Measurements from ENCODE around the gene SCN4A.

The SCN4A gene

DNA sequence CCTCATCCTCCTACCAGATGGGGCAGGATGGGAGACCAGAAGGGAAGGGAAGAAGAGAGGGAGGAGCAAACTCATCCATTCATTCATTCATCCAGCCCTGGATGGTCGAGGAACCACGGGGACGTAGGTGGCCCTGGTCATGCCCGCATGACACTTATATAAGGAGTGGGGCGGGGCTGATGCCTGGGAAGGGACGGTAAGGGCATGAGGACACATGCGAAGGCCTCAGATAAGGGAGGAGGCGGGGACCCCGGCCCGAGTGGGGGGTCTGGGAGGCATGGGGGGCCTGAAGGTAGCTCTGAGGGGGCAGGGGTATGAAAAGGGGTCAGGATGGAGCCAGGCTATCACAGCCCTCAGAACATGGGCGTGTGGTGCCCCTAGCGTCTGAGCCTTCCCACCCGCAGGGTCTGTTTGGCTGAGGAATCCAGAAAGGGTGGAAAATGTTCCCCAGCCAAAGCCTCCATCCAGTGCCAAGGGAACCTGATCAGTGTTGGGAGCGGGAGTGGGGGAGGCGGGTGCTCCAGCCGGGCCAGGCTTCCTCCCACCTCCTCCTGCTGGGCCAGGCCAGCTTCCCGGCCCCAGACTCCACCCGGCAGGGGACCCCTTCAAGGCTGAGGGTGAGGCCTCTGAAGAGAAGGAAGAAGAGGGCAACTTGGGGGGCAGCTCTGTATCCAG is 23.0 kb downstream of the SCN4A start:
- no peak for DNase-seq (ENCODE audit: extremely low read depth, insufficient read length)
- Histone ChIP-seq H3K27me3 (replicated peaks; ENCODE audit: control insufficient read depth, insufficient read depth, low read length) (no peaks in the 10 kb centered on the region), H3K36me3 (ENCODE audit: control insufficient read depth, insufficient read depth, low read length) (no peaks in the 10 kb centered on the region), H3K4me3 (replicated peaks; ENCODE audit: low read depth, low read length) (no peak overlapping the region)
- TF ChIP-seq CTCF (IDR thresholded peaks at IDR 0.05; ENCODE audit: insufficient read depth, low read length, poor library complexity, severe bottlenecking) = no peak

DNA sequence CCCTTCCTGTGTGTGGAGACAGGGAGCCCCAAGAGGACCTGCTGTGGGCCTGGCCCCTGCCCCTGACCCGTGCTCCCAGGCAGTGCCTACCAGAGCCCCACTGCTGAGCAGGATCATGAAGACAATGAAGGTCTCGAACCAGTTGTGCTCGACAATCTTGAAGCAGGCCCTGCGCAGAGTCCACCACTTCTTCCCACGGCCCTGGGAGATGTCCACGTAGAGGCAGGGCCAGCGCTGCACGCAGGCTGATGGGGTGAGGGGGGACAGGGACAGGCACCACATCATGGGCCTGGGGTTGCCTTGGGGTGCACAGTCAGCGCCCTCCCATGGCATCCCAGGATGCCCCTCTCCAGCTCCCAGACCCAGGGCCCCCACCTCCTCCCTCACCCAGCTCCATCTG is 24.2 kb downstream of the SCN4A start:
- no peak for TF ChIP-seq CTCF (IDR thresholded peaks at IDR 0.05; ENCODE audit: insufficient read depth, low read length, poor library complexity, severe bottlenecking)
- H3K27me3 ChIP-seq (replicated peaks; ENCODE audit: control insufficient read depth, insufficient read depth, low read length) = no peaks in the 10 kb centered on the region
- no peak overlapping the region for H3K4me3 ChIP-seq (replicated peaks; ENCODE audit: low read depth, low read length)
- DNase-seq (ENCODE audit: extremely low read depth, insufficient read length) = no peak
- no peaks in the 10 kb centered on the region for H3K36me3 ChIP-seq (ENCODE audit: control insufficient read depth, insufficient read depth, low read length)

GRCh38 chr17:63947711-63948330 is 24.9 kb downstream of the SCN4A start:
- Histone ChIP-seq H3K4me3 (replicated peaks; ENCODE audit: low read depth, low read length) (no peak overlapping the region), H3K27me3 (replicated peaks; ENCODE audit: control insufficient read depth, insufficient read depth, low read length) (no peaks in the 10 kb centered on the region), H3K36me3 (ENCODE audit: control insufficient read depth, insufficient read depth, low read length) (no peaks in the 10 kb centered on the region)
- no peak for DNase-seq (ENCODE audit: extremely low read depth, insufficient read length)
- no peak for TF ChIP-seq CTCF (IDR thresholded peaks at IDR 0.05; ENCODE audit: insufficient read depth, low read length, poor library complexity, severe bottlenecking)

GRCh38 chr17:63946440-63947363 is 26.0 kb downstream of the SCN4A start:
- H3K36me3 ChIP-seq (ENCODE audit: control insufficient read depth, insufficient read depth, low read length) = no peaks in the 10 kb centered on the region
- peak; percentile 70 for DNase-seq (ENCODE audit: extremely low read depth, insufficient read length)
- peak; percentile 83 for TF ChIP-seq CTCF (IDR thresholded peaks at IDR 0.05; ENCODE audit: insufficient read depth, low read length, poor library complexity, severe bottlenecking)
- no peaks in the 10 kb centered on the region for H3K27me3 ChIP-seq (replicated peaks; ENCODE audit: control insufficient read depth, insufficient read depth, low read length)
- peak overlapping the region; percentile 29 for H3K4me3 ChIP-seq (replicated peaks; ENCODE audit: low read depth, low read length)

DNA sequence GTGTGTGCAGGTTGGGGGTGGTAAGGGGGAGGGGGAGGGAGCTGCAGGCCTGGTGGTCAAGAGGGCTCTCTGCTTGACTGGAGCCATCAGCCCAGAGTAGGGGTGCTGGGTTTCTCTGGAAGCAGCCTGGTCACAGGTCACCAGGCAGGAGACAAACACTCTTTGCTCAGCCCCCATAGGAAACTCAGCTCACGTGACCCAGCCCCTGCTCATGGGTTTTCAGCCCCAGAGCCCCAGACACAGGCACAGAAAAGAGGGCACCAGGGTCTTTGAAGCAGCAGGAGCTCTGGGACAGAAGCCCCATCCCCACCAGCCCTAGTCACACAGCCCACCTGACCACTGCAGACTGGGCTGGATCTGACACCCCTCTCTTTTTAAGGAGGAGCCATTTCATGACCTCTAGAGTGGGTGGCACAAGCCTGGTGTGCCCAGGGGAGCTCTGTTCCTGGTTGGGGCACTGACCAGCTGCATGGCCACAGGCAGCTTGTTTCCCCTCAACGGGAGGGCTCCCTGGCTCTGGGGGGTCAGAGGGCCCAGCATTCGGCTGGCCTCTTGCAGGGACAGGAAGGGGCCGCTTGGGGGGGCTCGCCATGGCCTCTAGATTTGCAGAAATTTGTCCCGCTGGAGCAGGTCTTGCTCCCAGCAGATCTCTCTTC is 26.8 kb downstream of the SCN4A start:
- peak; percentile 21 for TF ChIP-seq CTCF (IDR thresholded peaks at IDR 0.05; ENCODE audit: insufficient read depth, low read length, poor library complexity, severe bottlenecking)
- Histone ChIP-seq H3K4me3 (replicated peaks; ENCODE audit: low read depth, low read length) (no peak overlapping the region), H3K27me3 (replicated peaks; ENCODE audit: control insufficient read depth, insufficient read depth, low read length) (no peaks in the 10 kb centered on the region), H3K36me3 (ENCODE audit: control insufficient read depth, insufficient read depth, low read length) (no peaks in the 10 kb centered on the region)
- DNase-seq (ENCODE audit: extremely low read depth, insufficient read length) = peak; percentile 55
